Measurements from ENCODE around the gene MRPS12.
"Not testable (repeated sequence)": the region's sequence is repeated elsewhere in the genome, so short reads cannot be mapped to it uniquely, and the experiment has no call there.

The MRPS12 gene

DNA sequence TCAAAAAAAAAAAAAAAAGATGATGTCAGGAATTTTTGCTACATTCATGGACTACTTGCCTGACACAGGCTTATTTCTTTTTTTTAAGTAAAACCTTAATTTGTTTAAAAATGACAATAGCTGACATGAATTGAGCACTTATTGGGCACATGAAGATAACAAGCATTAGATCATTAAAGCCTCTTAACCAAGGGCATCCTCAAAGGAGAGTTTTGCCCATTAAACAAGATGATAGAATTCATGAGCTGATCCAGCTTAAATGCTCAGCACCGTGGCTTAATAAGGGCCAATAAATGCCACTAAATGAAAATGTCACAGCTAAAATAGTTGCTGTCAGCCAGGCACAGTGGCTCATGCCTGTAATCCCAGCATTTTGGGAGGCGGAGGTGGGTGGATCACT lies 25.5 kb downstream of the MRPS12 start:
- no peak overlapping the region for H3K4me3 ChIP-seq (ENCODE audit: low read depth, low read length)
- H3K27ac ChIP-seq (ENCODE audit: low read depth, low read length), result no peak overlapping the region
- no peaks in the 10 kb centered on the region for H3K9me3 ChIP-seq (ENCODE audit: control insufficient read depth, insufficient read depth, low read length)
- no peak overlapping the region for H3K9ac ChIP-seq (ENCODE audit: low read depth, low read length)
- H3K4me1 ChIP-seq (ENCODE audit: control insufficient read depth, insufficient read depth, low read length), result no peaks in the 10 kb centered on the region
- H3K36me3 ChIP-seq (ENCODE audit: control insufficient read depth, insufficient read depth, low read length), result peaks cover 4% of the 10 kb centered on the region; the same call in 1 of the 2 replicates
- no peaks in the 10 kb centered on the region for H3K27me3 ChIP-seq (ENCODE audit: control insufficient read depth, insufficient read depth, low read length)

DNA sequence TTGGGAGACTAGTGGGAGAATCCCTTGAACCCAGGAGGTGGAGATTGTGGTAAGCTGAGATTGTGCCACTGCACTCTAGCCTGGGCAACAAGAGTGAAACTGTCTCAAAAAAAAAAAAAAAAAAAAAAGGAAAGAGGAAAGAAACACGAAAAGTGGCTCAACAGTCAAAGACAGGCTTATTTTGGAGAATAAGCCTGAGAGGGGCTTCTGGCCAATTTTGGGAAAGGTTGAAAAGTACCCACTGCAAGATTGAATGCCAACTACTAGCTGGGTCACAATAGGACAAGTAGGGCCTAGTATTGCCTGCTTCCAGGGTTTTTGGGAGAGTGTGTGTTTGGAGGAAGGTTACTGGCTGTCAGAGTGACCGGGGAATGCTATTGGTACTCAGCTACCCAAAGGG lies 27.6 kb downstream of the MRPS12 start:
- Histone ChIP-seq H3K9me3 (ENCODE audit: control insufficient read depth, insufficient read depth, low read length) (no peaks in the 10 kb centered on the region), H3K9ac (ENCODE audit: low read depth, low read length) (no peak overlapping the region), H3K27me3 (ENCODE audit: control insufficient read depth, insufficient read depth, low read length) (no peaks in the 10 kb centered on the region), H3K27ac (ENCODE audit: low read depth, low read length) (no peak overlapping the region), H3K36me3 (ENCODE audit: control insufficient read depth, insufficient read depth, low read length) (peaks cover 4% of the 10 kb centered on the region; the same call in 1 of the 2 replicates), H3K4me3 (ENCODE audit: low read depth, low read length) (no peak overlapping the region), H3K4me1 (ENCODE audit: control insufficient read depth, insufficient read depth, low read length) (peaks cover 3% of the 10 kb centered on the region; the same call in 1 of the 2 replicates)

DNA sequence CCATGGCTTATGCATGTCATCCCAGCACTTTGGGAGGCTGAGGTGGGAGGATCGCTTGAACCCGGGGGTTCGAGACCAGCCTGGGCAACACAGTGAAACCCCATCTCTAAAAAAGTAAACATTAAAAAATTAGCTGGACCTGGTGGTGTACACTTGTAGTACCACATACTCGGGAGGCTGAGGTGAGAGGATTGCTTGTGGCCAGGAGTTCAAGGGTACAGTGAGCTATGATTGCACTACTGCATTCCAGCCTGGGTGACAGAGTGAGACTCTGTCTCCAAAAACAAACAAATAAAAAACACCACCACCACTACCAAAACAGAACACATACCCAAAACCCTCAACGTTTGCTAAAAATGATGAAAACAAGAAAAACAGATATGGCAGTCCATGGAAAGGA lies 28.9 kb downstream of the MRPS12 start:
- no peaks in the 10 kb centered on the region for H3K9me3 ChIP-seq (ENCODE audit: control insufficient read depth, insufficient read depth, low read length)
- H3K9ac ChIP-seq (ENCODE audit: low read depth, low read length), result no peak overlapping the region
- no peaks in the 10 kb centered on the region for H3K27me3 ChIP-seq (ENCODE audit: control insufficient read depth, insufficient read depth, low read length)
- peaks cover 4% of the 10 kb centered on the region; the same call in 1 of the 2 replicates for H3K36me3 ChIP-seq (ENCODE audit: control insufficient read depth, insufficient read depth, low read length)
- peaks cover 3% of the 10 kb centered on the region; the same call in 1 of the 2 replicates for H3K4me1 ChIP-seq (ENCODE audit: control insufficient read depth, insufficient read depth, low read length)
- no peak overlapping the region for H3K4me3 ChIP-seq (ENCODE audit: low read depth, low read length)
- H3K27ac ChIP-seq (ENCODE audit: low read depth, low read length), result no peak overlapping the region

DNA sequence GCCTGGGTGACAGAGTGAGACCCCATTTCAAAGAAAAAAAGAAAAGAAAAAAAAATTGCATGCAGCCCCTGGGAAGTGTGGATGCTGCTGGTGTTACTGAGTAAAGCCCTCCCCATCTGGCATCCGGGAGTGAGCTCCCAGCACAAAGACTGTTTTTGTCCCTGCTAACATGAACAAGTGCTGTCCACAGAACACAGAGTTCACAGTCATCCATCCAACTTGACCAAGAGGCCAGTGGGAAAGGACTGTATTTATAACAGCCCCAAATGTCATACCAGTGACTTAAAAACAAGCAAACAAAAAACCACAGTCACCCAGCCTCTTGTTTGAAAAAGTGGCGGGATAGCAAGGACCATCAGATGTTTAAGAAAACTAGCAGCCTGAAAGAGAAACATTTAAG lies 34.0 kb downstream of the MRPS12 start:
- Histone ChIP-seq H3K27ac (ENCODE audit: low read depth, low read length) (no peak overlapping the region), H3K4me1 (ENCODE audit: control insufficient read depth, insufficient read depth, low read length) (peaks cover 3% of the 10 kb centered on the region; the same call in 1 of the 2 replicates), H3K9me3 (ENCODE audit: control insufficient read depth, insufficient read depth, low read length) (no peaks in the 10 kb centered on the region), H3K27me3 (ENCODE audit: control insufficient read depth, insufficient read depth, low read length) (no peaks in the 10 kb centered on the region), H3K4me3 (ENCODE audit: low read depth, low read length) (no peak overlapping the region), H3K9ac (ENCODE audit: low read depth, low read length) (no peak overlapping the region), H3K36me3 (ENCODE audit: control insufficient read depth, insufficient read depth, low read length) (peaks cover 8% of the 10 kb centered on the region; the same call in 1 of the 2 replicates)

DNA sequence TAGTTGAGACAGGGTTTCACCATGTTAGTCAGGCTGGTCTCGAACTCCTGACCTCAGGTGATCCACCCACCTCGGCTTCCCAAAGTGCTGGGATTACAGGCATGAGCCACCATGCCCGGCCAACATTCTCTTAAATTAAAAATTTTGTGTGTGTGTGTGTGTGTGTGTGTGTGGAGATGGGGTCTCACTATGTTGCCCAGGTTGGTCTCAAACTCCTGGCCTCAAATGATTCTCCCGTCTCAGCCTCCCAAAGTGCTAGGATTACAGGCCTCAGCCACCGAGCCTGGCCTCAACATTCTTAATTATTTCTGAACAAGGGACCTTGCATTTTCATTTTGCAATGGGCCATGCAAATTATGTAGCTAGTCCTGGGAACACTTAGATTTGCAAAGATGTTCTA lies 35.4 kb downstream of the MRPS12 start:
- not testable (repeated sequence) for H3K9ac ChIP-seq (ENCODE audit: low read depth, low read length); H3K4me1 ChIP-seq (ENCODE audit: control insufficient read depth, insufficient read depth, low read length); H3K4me3 ChIP-seq (ENCODE audit: low read depth, low read length); H3K27ac ChIP-seq (ENCODE audit: low read depth, low read length); H3K27me3 ChIP-seq (ENCODE audit: control insufficient read depth, insufficient read depth, low read length); H3K36me3 ChIP-seq (ENCODE audit: control insufficient read depth, insufficient read depth, low read length); H3K9me3 ChIP-seq (ENCODE audit: control insufficient read depth, insufficient read depth, low read length)

DNA sequence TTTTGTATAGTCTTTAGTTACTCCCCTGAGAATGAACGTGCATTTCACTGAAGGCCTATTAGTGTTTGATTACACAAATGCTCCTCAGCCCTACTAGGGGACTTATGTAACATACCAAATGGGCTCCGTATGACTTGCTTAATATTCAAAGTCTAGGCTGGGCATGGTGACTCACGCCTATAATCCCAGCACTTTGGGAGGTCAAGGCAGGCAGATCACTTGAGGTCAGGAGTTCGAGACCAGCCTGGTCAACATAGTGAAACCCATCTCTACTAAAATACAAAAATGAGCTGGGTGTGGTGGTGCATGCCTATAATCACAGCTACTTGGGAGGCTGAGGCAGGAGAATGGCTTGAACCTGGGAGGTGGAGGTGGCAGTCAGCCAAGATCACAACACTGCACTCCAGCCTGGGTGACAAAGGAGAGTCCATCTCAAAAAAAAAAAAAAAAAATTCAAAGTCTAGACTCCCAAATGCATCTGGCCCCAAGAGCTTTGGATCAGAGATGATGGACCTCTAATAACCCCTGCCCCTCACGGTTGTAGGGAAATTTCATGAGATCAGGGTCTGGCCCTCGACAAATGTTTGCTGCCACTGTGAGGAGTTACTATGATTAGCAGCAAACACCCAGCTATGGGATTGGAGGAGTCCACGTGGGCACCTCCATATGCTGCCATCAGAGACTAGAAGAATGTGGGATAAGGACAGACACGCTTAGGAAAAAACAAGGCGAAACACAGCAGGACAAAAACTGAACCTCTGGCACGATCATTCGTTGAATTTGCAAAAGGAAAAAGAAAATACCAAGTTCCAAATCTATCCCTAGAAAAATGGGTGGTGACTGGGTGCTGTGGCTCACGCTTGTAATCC lies 40.2 kb downstream of the MRPS12 start:
- no peaks in the 10 kb centered on the region for H3K9me3 ChIP-seq (ENCODE audit: control insufficient read depth, insufficient read depth, low read length)
- no peak overlapping the region for H3K27ac ChIP-seq (ENCODE audit: low read depth, low read length)
- H3K27me3 ChIP-seq (ENCODE audit: control insufficient read depth, insufficient read depth, low read length), result no peaks in the 10 kb centered on the region
- H3K36me3 ChIP-seq (ENCODE audit: control insufficient read depth, insufficient read depth, low read length), result peaks cover 8% of the 10 kb centered on the region; the same call in 1 of the 2 replicates
- no peak overlapping the region for H3K4me3 ChIP-seq (ENCODE audit: low read depth, low read length)
- H3K9ac ChIP-seq (ENCODE audit: low read depth, low read length), result no peak overlapping the region
- peaks cover 4% of the 10 kb centered on the region for H3K4me1 ChIP-seq (ENCODE audit: control insufficient read depth, insufficient read depth, low read length)

DNA sequence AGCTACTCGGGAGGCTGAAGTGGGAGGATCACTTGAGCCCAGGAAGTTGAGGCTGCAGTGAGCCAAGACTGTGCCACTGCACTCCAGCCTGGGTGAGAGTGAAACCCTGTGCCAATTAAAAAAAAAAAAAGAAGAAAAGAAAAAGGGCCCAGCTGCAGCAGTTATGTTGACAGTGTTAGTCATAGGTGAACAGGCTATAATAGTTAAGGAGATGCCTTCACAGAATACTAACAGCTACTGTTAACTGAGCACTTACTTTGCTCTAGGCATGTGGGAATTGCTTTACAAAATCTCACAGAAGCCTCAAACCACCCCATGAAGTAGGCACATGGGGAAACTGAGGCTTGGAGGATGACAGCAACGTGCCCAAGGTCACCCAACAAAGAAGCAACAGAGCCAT lies 40.9 kb downstream of the MRPS12 start:
- Histone ChIP-seq H3K4me3 (ENCODE audit: low read depth, low read length) (no peak overlapping the region), H3K27ac (ENCODE audit: low read depth, low read length) (no peak overlapping the region), H3K9me3 (ENCODE audit: control insufficient read depth, insufficient read depth, low read length) (no peaks in the 10 kb centered on the region), H3K36me3 (ENCODE audit: control insufficient read depth, insufficient read depth, low read length) (peaks cover 6% of the 10 kb centered on the region; the same call in 1 of the 2 replicates), H3K9ac (ENCODE audit: low read depth, low read length) (no peak overlapping the region), H3K4me1 (ENCODE audit: control insufficient read depth, insufficient read depth, low read length) (peaks cover 10% of the 10 kb centered on the region), H3K27me3 (ENCODE audit: control insufficient read depth, insufficient read depth, low read length) (no peaks in the 10 kb centered on the region)

DNA sequence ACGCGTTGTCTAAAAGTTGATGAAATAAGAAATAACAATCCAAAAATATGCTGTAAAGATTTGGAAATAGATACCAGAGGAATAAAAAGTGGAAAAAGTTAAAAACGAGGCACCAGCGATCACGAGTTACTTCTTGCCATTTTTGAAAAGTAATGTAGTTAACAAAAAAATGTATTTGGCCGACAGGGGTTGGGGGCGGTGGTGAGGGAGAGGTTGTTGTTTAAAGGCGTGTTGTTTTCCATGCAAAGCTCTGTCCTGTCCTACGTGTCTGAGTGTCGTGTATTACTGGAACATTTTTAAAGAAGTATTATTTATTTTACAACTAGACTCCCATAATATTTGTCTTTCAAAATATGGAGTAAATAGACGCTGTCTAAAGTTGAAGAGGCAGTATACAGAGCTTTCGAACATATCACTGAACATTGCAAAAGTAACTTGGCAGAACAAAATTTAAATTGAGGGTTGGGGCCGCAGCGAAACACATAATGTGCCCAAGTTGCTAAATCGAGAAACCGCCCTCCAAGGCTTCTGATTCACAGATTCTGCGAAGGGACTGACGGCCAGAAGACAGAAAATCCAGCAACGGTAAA lies 44.0 kb downstream of the MRPS12 start:
- H3K27ac ChIP-seq (ENCODE audit: low read depth, low read length), result peak overlapping the region; percentile 82
- H3K4me3 ChIP-seq (ENCODE audit: low read depth, low read length), result peak overlapping the region; percentile 88
- peaks cover 10% of the 10 kb centered on the region for H3K4me1 ChIP-seq (ENCODE audit: control insufficient read depth, insufficient read depth, low read length)
- no peaks in the 10 kb centered on the region for H3K36me3 ChIP-seq (ENCODE audit: control insufficient read depth, insufficient read depth, low read length)
- no peaks in the 10 kb centered on the region for H3K27me3 ChIP-seq (ENCODE audit: control insufficient read depth, insufficient read depth, low read length)
- no peaks in the 10 kb centered on the region for H3K9me3 ChIP-seq (ENCODE audit: control insufficient read depth, insufficient read depth, low read length)
- H3K9ac ChIP-seq (ENCODE audit: low read depth, low read length), result peak overlapping the region; percentile 66

DNA sequence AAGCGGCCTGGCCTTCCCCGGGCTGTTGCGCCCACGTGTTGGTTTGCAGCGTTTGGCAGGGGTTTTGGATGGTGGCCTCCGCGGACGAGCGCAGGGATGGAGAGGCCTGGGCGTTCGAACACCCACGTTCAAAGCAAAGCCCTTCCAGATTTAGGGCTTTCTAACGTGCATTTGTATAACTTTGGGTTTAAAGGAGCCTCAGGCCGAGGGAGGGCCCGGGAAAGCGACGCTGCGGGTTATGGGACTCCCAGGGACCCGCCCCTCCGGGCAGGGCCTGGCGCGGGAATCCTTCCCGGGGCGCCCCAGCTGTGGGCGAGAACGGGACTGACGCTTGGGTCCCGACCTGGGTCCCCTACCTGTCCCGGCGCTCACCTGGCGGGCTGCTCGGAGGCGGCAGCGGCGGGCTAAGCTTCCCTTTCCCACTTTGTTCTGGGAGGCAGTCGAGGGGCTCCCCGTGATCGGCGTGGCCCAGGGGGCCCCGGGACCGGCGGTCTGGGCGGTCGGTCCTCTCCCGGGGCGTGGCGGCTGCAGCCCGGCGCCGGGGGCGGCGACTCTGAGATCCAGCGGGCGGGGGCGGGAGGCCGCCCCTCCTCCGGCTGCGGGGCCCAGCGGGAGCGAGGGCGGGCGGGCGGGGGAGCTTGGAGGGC lies 44.6 kb downstream of the MRPS12 start, which contains the start of gene FBXO17:
Gene FBXO17 (minus strand): TSS at position 529 of the 647 bp plus-strand sequence. CDS start 25,423 bp downstream, outside the sequence.
- Histone ChIP-seq H3K27ac (ENCODE audit: low read depth, low read length) (peak within 1 kb of the TSS; percentile 82), H3K27me3 (ENCODE audit: control insufficient read depth, insufficient read depth, low read length) (no peaks in the 10 kb centered on the region), H3K9ac (ENCODE audit: low read depth, low read length) (peak within 1 kb of the TSS; percentile 66), H3K4me1 (ENCODE audit: control insufficient read depth, insufficient read depth, low read length) (peaks cover 10% of the 10 kb centered on the region), H3K4me3 (ENCODE audit: low read depth, low read length) (peak within 1 kb of the TSS; percentile 88), H3K36me3 (ENCODE audit: control insufficient read depth, insufficient read depth, low read length) (no peaks in the 10 kb centered on the region), H3K9me3 (ENCODE audit: control insufficient read depth, insufficient read depth, low read length) (peaks cover 1% of the 10 kb centered on the region; the same call in 1 of the 2 replicates)

DNA sequence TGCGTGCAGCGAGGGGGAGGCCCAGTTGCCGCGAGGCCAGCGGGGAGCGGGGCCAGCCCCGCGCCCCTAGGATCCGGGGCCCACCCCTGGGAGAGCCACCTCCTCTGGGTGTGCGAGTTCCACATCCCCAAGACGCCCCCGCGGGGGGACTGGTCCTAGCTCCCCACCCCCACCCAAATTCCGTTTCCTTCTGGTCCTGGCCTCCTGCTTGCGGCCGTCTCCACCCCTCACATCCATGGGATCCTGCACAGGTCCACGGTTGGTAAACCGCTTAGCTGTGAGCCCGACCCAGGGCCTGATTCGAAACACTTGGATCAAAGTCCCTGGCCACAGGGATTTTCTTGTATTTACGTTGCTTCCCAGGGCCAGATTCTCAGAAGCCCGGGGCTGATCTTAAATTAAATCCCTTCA lies 45.1 kb downstream of the MRPS12 start:
- Histone ChIP-seq H3K27ac (ENCODE audit: low read depth, low read length) (peak overlapping the region; percentile 81), H3K27me3 (ENCODE audit: control insufficient read depth, insufficient read depth, low read length) (no peaks in the 10 kb centered on the region), H3K4me3 (ENCODE audit: low read depth, low read length) (peak overlapping the region; percentile 88), H3K4me1 (ENCODE audit: control insufficient read depth, insufficient read depth, low read length) (peaks cover 10% of the 10 kb centered on the region), H3K9ac (ENCODE audit: low read depth, low read length) (peak overlapping the region; percentile 39; the same call in 1 of the 2 replicates), H3K9me3 (ENCODE audit: control insufficient read depth, insufficient read depth, low read length) (peaks cover 6% of the 10 kb centered on the region; the same call in 1 of the 2 replicates), H3K36me3 (ENCODE audit: control insufficient read depth, insufficient read depth, low read length) (no peaks in the 10 kb centered on the region)
